Natural killer cell (primary cell): ENCODE results near the gene METTL24. TPM values are rescaled to one million over a fixed set of nuclear protein-coding genes. Genes with fewer than 3 reads are reported as not detected.

Experiments
- ATAC-seq, 3 donors: fragments of 150-1000 bp in 2 of 3; fragments of 200-7000 bp in 1 of 3; cut with Tn5 transposase; 1 replicate in 1 of 3; 2 replicates in 2 of 3; pipeline ENCODE4 v1.10.0; 2021; ENCODE audit warnings: mild to moderate bottlenecking in 2 of 3, moderate library complexity in 2 of 3
- DNase-seq, 2 donors: peaks; one replicate each; pipeline versions ENCODE4 v3.0.0 to v3.0.0-alpha.2; 2013 to 2021; ENCODE audit warnings: mixed read lengths in 1 of 2
- H3K27ac ChIP-seq: one replicate; pipeline ENCODE4 v1.5.1; 2013; ENCODE audit warnings: mild to moderate bottlenecking, low read length
- H3K27me3 ChIP-seq: one replicate; pipeline ENCODE4 v1.6.1; 2013; ENCODE audit warnings: low read length; ENCODE audit not compliant: control insufficient read depth, insufficient read depth
- H3K36me3 ChIP-seq: one replicate; pipeline ENCODE4 v1.6.1; 2013; ENCODE audit warnings: low read length; ENCODE audit not compliant: control insufficient read depth, insufficient read depth
- H3K4me1 ChIP-seq: one replicate; pipeline ENCODE4 v1.6.1; 2013; ENCODE audit warnings: low read length; ENCODE audit not compliant: control insufficient read depth, insufficient read depth
- H3K4me3 ChIP-seq: one replicate; pipeline ENCODE4 v1.5.1; 2013; ENCODE audit warnings: low read length
- H3K9me3 ChIP-seq: one replicate; pipeline ENCODE4 v1.6.1; 2013; ENCODE audit warnings: low read length; ENCODE audit not compliant: control insufficient read depth, insufficient read depth
- H3K27ac Mint-ChIP-seq, 2 donors: one replicate each; pipeline ENCODE4 v1.8.0; 2022; ENCODE audit warnings: mild to moderate bottlenecking in 2 of 2, mixed read lengths in 2 of 2, moderate library complexity in 1 of 2
- H3K27me3 Mint-ChIP-seq, 2 donors: one replicate each; pipeline ENCODE4 v1.8.0; 2022; ENCODE audit warnings: low read depth in 2 of 2, mixed read lengths in 2 of 2
- H3K36me3 Mint-ChIP-seq: one replicate; pipeline ENCODE4 v1.8.0; 2022; ENCODE audit warnings: mixed read lengths
- H3K4me1 Mint-ChIP-seq, 2 donors: one replicate each; pipeline ENCODE4 v1.8.0; 2022; ENCODE audit warnings: mixed read lengths in 2 of 2
- H3K4me3 Mint-ChIP-seq: one replicate; pipeline ENCODE4 v1.8.0; 2022; ENCODE audit warnings: mild to moderate bottlenecking, moderate library complexity, mixed read lengths
- H3K9me3 Mint-ChIP-seq, 2 donors: one replicate each; pipeline ENCODE4 v1.8.0; 2022; ENCODE audit warnings: mixed read lengths in 2 of 2
- WGBS: methylation state at CpG from one replicate; pipeline ENCODE4 v1.1.7; 2013; ENCODE audit warnings: missing lambda C conversion rate; ENCODE audit not compliant: insufficient coverage; 5-methylcytosine and 5-hydroxymethylcytosine counted together
- intact Hi-C: fragments of 100-400 bp; cut with micrococcal nuclease; formaldehyde crosslinking; loops from one replicate; pipeline ENCODE4 v1.14.2; 2022
- total RNA-seq, 4 donors: library from RNA; stranded (reverse); fragments of 120-200 nt in 1 of 4; gene quantifications; one replicate each; pipeline versions ENCODE4 v1.2.3 to v1.2.4, GENCODE V29; 2013 to 2022
- TF ChIP-seq, protein P1 (sequence below): fragments of 200-600 bp; IDR thresholded peaks from one replicate; pipeline ENCODE4 v1.8.0; 2022; ENCODE audit warnings: antibody characterized with exemption

METTL24 gene
- total RNA-seq, 3 donors from 2014 or later (not counting 1 experiment from before 2014, with no cell fraction given) = 0.24 to 1.00 TPM; not detected in 1

GRCh38 chr6:110271732-110272022 lies 86.5 kb downstream of the METTL24 start:
- no peaks in the 10 kb centered on the region for H3K27me3 ChIP-seq
- H3K27ac ChIP-seq = no peak overlapping the region
- WGBS = no CpG with 5 or more reads among the region's 1 CpG
- peaks cover 0 to 3% of the 10 kb centered on the region in 2 donors for H3K9me3 Mint-ChIP-seq
- no peaks in the 10 kb centered on the region for H3K4me1 ChIP-seq
- TF ChIP-seq, protein P1, sequence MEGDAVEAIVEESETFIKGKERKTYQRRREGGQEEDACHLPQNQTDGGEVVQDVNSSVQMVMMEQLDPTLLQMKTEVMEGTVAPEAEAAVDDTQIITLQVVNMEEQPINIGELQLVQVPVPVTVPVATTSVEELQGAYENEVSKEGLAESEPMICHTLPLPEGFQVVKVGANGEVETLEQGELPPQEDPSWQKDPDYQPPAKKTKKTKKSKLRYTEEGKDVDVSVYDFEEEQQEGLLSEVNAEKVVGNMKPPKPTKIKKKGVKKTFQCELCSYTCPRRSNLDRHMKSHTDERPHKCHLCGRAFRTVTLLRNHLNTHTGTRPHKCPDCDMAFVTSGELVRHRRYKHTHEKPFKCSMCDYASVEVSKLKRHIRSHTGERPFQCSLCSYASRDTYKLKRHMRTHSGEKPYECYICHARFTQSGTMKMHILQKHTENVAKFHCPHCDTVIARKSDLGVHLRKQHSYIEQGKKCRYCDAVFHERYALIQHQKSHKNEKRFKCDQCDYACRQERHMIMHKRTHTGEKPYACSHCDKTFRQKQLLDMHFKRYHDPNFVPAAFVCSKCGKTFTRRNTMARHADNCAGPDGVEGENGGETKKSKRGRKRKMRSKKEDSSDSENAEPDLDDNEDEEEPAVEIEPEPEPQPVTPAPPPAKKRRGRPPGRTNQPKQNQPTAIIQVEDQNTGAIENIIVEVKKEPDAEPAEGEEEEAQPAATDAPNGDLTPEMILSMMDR = no peak
- peaks cover 7 to 10% of the 10 kb centered on the region in 2 donors for H3K27me3 Mint-ChIP-seq
- DNase-seq = no peak
- no peak overlapping the region for H3K4me3 Mint-ChIP-seq
- no peak for ATAC-seq
- H3K4me1 Mint-ChIP-seq = peaks cover 0 to under 1% of the 10 kb centered on the region in 2 donors
- intact Hi-C loops = no loop called here
- no peaks in the 10 kb centered on the region for H3K9me3 ChIP-seq
- H3K27ac Mint-ChIP-seq = no peak overlapping the region
- H3K4me3 ChIP-seq = no peak overlapping the region
- H3K36me3 ChIP-seq = no peaks in the 10 kb centered on the region
- H3K36me3 Mint-ChIP-seq = no peaks in the 10 kb centered on the region

DNA sequence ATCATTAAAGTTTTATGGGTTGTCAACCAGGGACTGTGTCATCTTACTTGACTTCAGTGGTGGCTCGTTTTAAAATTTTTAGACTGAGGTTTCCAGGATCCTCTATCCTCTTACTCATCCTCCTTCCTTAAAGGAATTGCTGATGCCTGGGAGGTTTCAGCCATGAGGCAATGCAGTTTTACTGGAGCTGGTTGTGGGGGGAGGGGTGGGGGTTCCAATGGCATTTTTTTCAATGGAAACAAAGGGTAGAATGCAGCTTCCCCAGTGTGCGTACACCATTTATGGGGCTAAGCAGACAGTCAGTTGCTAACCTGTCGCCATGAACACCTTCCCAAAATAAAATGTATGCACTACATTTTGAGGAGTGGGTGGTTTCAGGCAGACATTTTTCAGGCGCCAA lies 88.0 kb downstream of the METTL24 start:
- intact Hi-C loops = no loop called here
- H3K36me3 Mint-ChIP-seq = no peaks in the 10 kb centered on the region
- Histone ChIP-seq H3K27ac (no peak overlapping the region), H3K4me3 (no peak overlapping the region), H3K4me1 (no peaks in the 10 kb centered on the region), H3K36me3 (no peaks in the 10 kb centered on the region), H3K27me3 (no peaks in the 10 kb centered on the region), H3K9me3 (no peaks in the 10 kb centered on the region)
- H3K4me3 Mint-ChIP-seq = no peak overlapping the region
- TF ChIP-seq, protein P1 = no peak
- WGBS = 100% methylated on average over 2 of the region's 4 CpGs
- H3K27me3 Mint-ChIP-seq = peaks cover 7 to 8% of the 10 kb centered on the region in 2 donors
- DNase-seq (no peak), ATAC-seq (no peak)
- H3K27ac Mint-ChIP-seq = no peak overlapping the region
- peaks cover 0 to 5% of the 10 kb centered on the region in 2 donors for H3K4me1 Mint-ChIP-seq
- peaks cover 0 to 2% of the 10 kb centered on the region in 2 donors for H3K9me3 Mint-ChIP-seq

DNA sequence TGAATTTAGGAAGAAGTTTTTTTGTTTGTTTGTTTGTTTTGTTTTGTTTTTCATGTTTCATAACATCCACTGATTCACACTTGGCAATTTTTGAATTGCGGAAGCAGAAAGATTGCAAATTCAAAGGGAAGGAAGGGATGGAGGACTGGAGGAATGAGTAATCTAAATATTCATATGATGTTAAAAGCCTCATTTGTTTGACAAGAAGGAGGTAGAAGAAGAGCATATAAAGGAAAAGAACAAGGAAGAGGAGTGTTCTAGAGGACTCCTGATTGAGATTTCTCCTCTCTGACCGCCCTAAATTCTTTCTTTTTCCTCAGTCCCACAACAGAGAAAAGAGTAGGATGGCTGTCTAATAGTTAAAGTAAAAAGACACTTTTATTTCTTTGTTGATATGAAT lies 88.5 kb downstream of the METTL24 start:
- Mint-ChIP-seq H3K27me3 (peaks cover 6 to 7% of the 10 kb centered on the region in 2 donors), H3K27ac (no peak overlapping the region), H3K9me3 (peaks cover 0 to 2% of the 10 kb centered on the region in 2 donors), H3K4me3 (no peak overlapping the region), H3K36me3 (no peaks in the 10 kb centered on the region), H3K4me1 (peaks cover 0 to 5% of the 10 kb centered on the region in 2 donors)
- Histone ChIP-seq H3K36me3 (no peaks in the 10 kb centered on the region), H3K4me3 (no peak overlapping the region), H3K9me3 (no peaks in the 10 kb centered on the region), H3K27me3 (no peaks in the 10 kb centered on the region), H3K4me1 (no peaks in the 10 kb centered on the region), H3K27ac (no peak overlapping the region)
- DNase-seq (no peak), ATAC-seq (no peak)
- TF ChIP-seq, protein P1 = no peak
- no CpG with 5 or more reads among the region's 2 CpGs for WGBS
- intact Hi-C loops = no loop called here

DNA sequence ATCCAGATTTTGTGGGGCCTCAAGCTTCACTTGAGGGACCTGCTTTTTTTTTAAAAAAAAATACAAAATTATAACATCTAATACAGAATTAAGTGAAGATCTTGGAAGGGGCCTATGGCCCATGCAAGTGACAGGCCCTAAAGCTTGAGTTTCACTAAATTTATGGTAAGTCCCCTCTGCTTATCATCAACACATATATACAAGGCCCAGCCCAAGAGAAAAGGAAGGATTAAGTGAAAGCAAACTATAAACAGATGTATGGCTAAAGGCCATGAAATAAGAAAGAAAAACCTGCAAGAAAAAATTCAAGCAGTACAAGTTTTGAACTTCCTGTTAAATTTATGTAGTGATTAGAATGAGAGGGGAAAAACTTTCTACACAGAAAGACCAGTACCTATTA lies 91.2 kb downstream of the METTL24 start:
- no peaks in the 10 kb centered on the region for H3K36me3 ChIP-seq
- no peak overlapping the region for H3K4me3 ChIP-seq
- intact Hi-C loops = no loop called here
- H3K27ac ChIP-seq = no peak overlapping the region
- no peak overlapping the region for H3K4me3 Mint-ChIP-seq
- peaks cover 0 to 2% of the 10 kb centered on the region in 2 donors for H3K9me3 Mint-ChIP-seq
- no peaks in the 10 kb centered on the region for H3K27me3 ChIP-seq
- no peak for ATAC-seq
- H3K4me1 ChIP-seq = no peaks in the 10 kb centered on the region
- DNase-seq = no peak
- TF ChIP-seq, protein P1 = no peak
- H3K9me3 ChIP-seq = no peaks in the 10 kb centered on the region
- no peaks in the 10 kb centered on the region for H3K36me3 Mint-ChIP-seq
- no peak overlapping the region for H3K27ac Mint-ChIP-seq
- peaks cover 0 to 5% of the 10 kb centered on the region in 2 donors for H3K4me1 Mint-ChIP-seq
- peaks cover 0 to 3% of the 10 kb centered on the region in 2 donors for H3K27me3 Mint-ChIP-seq
